Measurements from ENCODE around the gene CRY2.

DNA sequence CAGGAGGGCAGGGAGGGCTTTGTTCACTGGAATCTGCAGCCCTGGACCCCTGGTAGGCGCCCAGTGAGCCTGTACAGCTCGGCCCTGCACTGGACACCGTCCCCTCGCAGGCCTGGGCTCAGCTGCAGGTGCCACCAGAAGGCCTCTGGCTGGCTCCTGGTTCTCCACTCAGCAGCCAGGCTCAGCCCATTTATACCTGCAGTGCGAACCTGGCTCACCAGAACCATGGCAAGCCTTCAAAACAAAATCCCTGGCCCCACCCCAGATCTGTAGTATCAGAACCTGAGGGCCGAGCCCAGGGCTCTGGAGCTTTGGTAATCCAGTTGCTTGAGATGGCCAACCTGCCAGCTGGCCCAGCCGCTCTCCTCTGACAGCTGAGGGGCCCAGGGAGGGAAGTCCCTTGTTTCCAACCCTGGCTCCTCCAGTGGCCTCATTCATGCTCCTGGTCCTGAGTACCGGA is 60.7 kb downstream of the CRY2 start:
- TF ChIP-seq, protein P1, sequence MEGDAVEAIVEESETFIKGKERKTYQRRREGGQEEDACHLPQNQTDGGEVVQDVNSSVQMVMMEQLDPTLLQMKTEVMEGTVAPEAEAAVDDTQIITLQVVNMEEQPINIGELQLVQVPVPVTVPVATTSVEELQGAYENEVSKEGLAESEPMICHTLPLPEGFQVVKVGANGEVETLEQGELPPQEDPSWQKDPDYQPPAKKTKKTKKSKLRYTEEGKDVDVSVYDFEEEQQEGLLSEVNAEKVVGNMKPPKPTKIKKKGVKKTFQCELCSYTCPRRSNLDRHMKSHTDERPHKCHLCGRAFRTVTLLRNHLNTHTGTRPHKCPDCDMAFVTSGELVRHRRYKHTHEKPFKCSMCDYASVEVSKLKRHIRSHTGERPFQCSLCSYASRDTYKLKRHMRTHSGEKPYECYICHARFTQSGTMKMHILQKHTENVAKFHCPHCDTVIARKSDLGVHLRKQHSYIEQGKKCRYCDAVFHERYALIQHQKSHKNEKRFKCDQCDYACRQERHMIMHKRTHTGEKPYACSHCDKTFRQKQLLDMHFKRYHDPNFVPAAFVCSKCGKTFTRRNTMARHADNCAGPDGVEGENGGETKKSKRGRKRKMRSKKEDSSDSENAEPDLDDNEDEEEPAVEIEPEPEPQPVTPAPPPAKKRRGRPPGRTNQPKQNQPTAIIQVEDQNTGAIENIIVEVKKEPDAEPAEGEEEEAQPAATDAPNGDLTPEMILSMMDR (conservative IDR thresholded peaks at IDR 0.05; ENCODE audit: low read depth in 2 of 2): no peak
- TF ChIP-seq EZH2 (IDR thresholded peaks at IDR 0.05; ENCODE audit: low read depth, unreplicated experiment) (no peak), REST (IDR thresholded peaks at IDR 0.05; ENCODE audit: unreplicated experiment) (no peak), EZH2phosphoT487 (IDR thresholded peaks at IDR 0.05; ENCODE audit: unreplicated experiment) (no peak), JUNB (IDR thresholded peaks at IDR 0.05; ENCODE audit: unreplicated experiment) (no peak), POLR2AphosphoS5 (IDR thresholded peaks at IDR 0.05; ENCODE audit: low read depth) (no peak), STAT1 (IDR thresholded peaks at IDR 0.05; ENCODE audit: unreplicated experiment) (no peak), ZNF331 (CRISPR knock-in tag; IDR thresholded peaks at IDR 0.05; ENCODE audit: low read depth) (no peak), CREB1 (CRISPR knock-in tag; IDR thresholded peaks at IDR 0.05; ENCODE audit: low read depth) (no peak), ETS1 (IDR thresholded peaks at IDR 0.05) (no peak)

Data from GM23338 (cell line).